ENCODE results near the gene ZNRD2. TPM values are rescaled to one million over a fixed set of nuclear protein-coding genes. Genes with fewer than 3 reads are reported as not detected.

Gene ZNRD2
- total RNA-seq, 1 experiment from 2014 or later: 45.8 TPM

- Histone ChIP-seq H3K27ac (ENCODE audit: insufficient read length, low read depth, low read length) (no peak overlapping the region), H3K9ac (ENCODE audit: extremely low read depth, insufficient read length, low read length) (no peak overlapping the region), H4K8ac (replicated peaks; ENCODE audit: insufficient read length, low read depth, low read length) (no peak overlapping the region), H3K9me3 (ENCODE audit: control insufficient read depth, low read depth, low read length) (no peaks in the 10 kb centered on the region), H4K5ac (ENCODE audit: insufficient read length, low read depth, low read length) (no peak overlapping the region), H4K20me1 (ENCODE audit: control insufficient read depth, insufficient read depth, insufficient read length) (no peaks in the 10 kb centered on the region), H3T11ph (ENCODE audit: low read length) (no peak overlapping the region), H3K23me2 (ENCODE audit: insufficient read length, low read depth, low read length, poor library complexity, severe bottlenecking) (peaks cover 8% of the 10 kb centered on the region), H2AK5ac (ENCODE audit: insufficient read length, low read length) (no peak overlapping the region), H2BK12ac (ENCODE audit: insufficient read length, low read depth, low read length) (no peak overlapping the region), H3K79me1 (ENCODE audit: insufficient read depth, low read depth, low read length, poor library complexity, severe bottlenecking) (no peaks in the 10 kb centered on the region), H3K14ac (ENCODE audit: insufficient read depth, low read length) (no peak overlapping the region), H3K4ac (ENCODE audit: low read depth, low read length) (no peak overlapping the region), H3K18ac (ENCODE audit: insufficient read length, low read depth, low read length) (no peak overlapping the region), H2AFZ (ENCODE audit: low read length) (no peak overlapping the region), H2BK20ac (ENCODE audit: low read depth, low read length, poor library complexity, severe bottlenecking) (no peak overlapping the region), H2BK5ac (ENCODE audit: insufficient read length, low read length) (no peak overlapping the region), H3K23ac (ENCODE audit: insufficient read length, low read depth, low read length) (no peak overlapping the region), H3K4me1 (ENCODE audit: insufficient read depth, low read length) (no peaks in the 10 kb centered on the region), H2BK120ac (ENCODE audit: low read depth, low read length, poor library complexity, severe bottlenecking) (no peak overlapping the region), H4K91ac (ENCODE audit: insufficient read length, low read depth, low read length) (no peak overlapping the region), H3K27me3 (ENCODE audit: insufficient read depth, low read length) (no peaks in the 10 kb centered on the region), H3K56ac (ENCODE audit: insufficient read length, low read depth, low read length) (no peak overlapping the region), H3K4me2 (ENCODE audit: insufficient read depth, insufficient read length, low read length) (no peak overlapping the region), H3K79me2 (ENCODE audit: insufficient read depth, low read length) (no peaks in the 10 kb centered on the region), H2BK15ac (ENCODE audit: low read depth, low read length) (no peak overlapping the region)
- Mint-ChIP-seq H3K27ac (no peak overlapping the region; a peak in 1 of 7 replicates), H3K4me3 (no peak overlapping the region), H3K27me3 (ENCODE audit: low read depth) (peaks cover 1% of the 10 kb centered on the region; the same call in 1 of the 2 replicates), H3K4me1 (peaks cover 6 to 20% of the 10 kb centered on the region in 2 experiments), H3K9me3 (no peaks in the 10 kb centered on the region), H3K36me3 (ENCODE audit: insufficient read depth in 1 of 3, low read depth in 3 of 3) (peaks cover 5 to 46% (median 44%) of the 10 kb centered on the region in 3 experiments; a peak in 6 of 7 replicates)
- no peak for DNase-seq
- WGBS (ENCODE audit: extremely low coverage, insufficient read length, low lambda C conversion rate): no CpG with 5 or more reads among the region's 1 CpG
- TF ChIP-seq, protein P1, sequence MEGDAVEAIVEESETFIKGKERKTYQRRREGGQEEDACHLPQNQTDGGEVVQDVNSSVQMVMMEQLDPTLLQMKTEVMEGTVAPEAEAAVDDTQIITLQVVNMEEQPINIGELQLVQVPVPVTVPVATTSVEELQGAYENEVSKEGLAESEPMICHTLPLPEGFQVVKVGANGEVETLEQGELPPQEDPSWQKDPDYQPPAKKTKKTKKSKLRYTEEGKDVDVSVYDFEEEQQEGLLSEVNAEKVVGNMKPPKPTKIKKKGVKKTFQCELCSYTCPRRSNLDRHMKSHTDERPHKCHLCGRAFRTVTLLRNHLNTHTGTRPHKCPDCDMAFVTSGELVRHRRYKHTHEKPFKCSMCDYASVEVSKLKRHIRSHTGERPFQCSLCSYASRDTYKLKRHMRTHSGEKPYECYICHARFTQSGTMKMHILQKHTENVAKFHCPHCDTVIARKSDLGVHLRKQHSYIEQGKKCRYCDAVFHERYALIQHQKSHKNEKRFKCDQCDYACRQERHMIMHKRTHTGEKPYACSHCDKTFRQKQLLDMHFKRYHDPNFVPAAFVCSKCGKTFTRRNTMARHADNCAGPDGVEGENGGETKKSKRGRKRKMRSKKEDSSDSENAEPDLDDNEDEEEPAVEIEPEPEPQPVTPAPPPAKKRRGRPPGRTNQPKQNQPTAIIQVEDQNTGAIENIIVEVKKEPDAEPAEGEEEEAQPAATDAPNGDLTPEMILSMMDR (conservative IDR thresholded peaks at IDR 0.05): no peak
Observed at GRCh38 chr11:65604258-65604657, 34.0 kb downstream of the ZNRD2 start.

All from H9 (cell line).